Measurements from ENCODE around the gene RAB29. TPM values are rescaled to one million over a fixed set of nuclear protein-coding genes. Genes with fewer than 3 reads are reported as not detected.

Gene RAB29
- polyA plus RNA-seq, 12 donors: 3.1 to 130 (median 3.5) TPM

GRCh38 chr1:205766570-205766969 lies 8.7 kb downstream of the RAB29 start:
- DNase-seq: no peak

- DNase-seq: no peak
Measured at GRCh38 chr1:205766038-205766437, 9.2 kb downstream of the RAB29 start.

DNA sequence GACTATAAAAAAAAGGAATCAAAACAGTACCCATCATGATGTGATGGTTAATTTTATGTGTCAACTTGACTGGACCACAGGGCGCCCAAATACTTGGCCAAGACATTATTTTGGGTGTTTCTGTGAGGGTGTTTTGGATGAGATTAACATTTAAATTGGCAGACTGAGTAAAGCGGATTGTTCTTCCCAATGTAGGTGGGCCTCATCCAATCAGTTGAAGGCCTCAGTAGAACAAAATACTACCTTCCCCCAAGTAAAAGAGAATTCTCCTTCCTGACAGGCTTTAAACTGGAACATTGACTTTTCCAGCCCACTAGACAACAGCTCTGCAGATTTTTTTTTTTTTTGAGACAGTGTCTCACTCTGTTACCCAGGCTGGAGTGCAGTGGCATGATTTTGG lies 10.7 kb downstream of the RAB29 start:
- no peak for DNase-seq

DNA sequence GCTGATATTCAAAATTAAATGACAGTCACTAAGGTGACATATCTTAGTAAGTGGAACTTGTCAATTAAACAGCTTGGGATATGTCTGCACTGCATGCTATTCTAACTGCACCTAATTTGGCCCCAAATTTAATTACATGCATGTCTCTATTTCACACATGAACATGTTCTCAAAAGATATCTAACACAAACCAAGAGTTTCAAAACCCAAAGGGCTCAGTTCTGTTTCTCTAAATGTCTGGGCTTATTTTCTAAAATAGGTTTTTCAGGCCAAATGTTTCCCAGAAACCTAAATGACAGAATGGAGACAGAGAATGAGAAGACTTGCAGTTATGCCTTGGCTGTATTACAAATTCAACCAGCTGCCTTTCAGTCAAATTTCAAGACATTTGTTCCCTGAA lies 11.3 kb downstream of the RAB29 start:
- no peak for DNase-seq

DNA sequence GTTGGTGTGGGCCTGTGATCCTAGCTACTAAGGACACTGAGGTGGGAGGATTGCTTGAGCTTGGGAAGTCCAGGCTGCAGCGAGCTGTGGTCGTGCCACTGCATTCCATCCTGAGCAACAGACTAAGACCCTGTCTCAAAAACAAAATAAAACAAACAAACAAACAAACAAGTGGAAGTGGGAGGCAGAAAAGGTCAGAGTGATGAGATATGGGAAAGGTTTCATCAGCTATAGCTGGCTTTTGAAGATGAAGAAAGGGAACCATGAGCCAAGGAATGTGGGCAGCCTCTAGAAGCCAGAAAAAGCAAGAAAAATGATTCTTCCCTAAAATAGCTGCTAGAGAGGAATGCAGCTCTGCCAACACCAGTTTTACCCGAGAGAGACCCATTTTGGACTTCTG lies 14.7 kb downstream of the RAB29 start:
- DNase-seq: no peak

DNA sequence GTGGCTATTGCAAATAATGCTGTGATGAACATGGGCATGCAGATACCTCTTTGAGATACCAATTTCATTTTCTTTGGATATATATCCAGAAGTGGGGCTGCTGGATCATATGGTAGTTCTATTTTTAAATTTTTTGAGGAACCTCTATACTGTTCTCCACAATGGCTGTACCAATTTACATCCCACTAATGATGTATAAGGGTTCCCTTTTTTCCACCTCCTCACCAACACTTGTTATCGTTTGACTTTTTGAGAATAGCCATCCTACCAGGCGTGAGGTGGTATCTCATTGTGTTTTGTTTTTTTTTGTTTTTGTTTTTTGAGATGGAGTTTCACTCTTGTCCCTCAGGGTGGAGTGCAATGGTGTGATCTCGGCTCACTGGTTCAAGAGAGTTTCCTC lies 18.7 kb downstream of the RAB29 start:
- DNase-seq: no peak

GRCh38 chr1:205754857-205755256 lies 20.4 kb downstream of the RAB29 start:
- no peak for DNase-seq

- no peak for DNase-seq
Measured at GRCh38 chr1:205751036-205751651, 24.1 kb downstream of the RAB29 start.

- DNase-seq: peak; percentile 98
Measured at GRCh38 chr1:205750138-205751035, 24.9 kb downstream of the RAB29 start, which contains the start of gene NUCKS1. NUCKS1 (minus strand) TSS chr1:205750182; CDS start chr1:205749973, 209 bp downstream.

- DNase-seq: peak; percentile 94
Measured at GRCh38 chr1:205749234-205750137, 25.8 kb downstream of the RAB29 start.

DNA sequence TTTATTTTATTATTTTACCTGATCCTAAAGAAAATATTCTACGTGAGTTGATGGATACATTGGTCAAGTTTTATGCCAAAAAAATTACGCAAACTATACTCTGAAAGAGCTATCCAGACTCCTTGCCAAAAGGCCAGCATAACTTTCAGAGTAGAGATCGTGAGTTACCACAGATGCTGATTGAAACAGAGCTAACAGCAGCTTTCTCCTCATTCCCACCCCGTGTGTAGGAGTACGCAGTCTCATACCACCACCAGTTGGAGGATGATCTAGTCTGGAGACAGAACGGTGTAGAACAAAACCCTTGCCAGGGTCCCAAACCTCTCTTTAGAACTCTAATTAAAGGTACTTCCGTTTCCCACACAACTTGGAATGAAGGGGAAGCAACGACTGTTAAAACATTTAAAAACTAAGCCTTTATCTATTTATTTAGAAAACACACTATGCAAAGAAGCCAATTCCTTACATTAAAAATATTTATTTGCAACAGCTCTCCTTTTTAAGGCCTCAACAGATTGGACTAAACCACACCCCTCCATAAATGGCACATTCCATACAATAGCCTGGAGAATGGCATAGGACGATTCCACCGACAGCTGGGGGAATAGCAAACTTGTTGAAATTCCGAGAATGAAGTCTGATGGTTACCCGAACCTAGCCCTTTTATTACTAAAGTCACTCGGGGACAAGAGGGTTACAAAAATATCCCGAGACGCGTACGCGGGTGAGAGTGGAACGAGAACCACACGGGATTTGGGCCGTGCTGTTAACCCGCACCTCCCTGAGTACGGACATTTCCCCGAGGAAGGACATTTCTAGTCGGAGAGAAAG lies 26.7 kb downstream of the RAB29 start:
- DNase-seq: peak; percentile 57

DNA sequence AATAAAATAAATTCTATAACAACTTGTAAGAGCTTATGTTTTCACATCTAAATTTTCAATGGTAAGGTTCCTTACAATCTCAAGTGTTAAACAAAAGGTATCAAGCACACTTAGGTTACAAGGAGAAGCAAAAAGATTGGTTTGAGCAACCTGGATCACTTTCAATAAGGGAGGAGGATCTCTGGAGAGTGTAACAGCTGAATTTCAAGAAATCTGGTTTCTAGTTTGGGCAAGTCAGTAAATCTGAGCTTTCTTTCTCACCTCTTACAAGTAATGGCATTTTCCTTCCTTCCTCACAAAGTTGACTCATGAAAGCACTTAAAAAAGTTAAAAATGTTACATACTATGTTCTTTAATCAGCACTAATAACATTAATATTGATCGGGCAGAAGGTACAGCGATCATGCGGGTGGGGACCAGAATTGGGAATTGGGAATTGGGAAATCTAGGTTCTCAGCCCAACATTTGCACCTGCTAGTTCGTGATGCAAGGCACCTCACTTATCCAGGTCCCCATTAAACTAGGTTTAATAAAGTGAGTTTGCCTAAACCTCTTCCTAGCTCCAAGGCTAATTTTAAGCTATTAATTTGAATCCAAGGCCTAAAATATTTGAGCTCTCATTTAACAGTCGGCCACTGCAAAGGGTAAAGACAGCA lies 28.4 kb downstream of the RAB29 start:
- no peak for DNase-seq

DNA sequence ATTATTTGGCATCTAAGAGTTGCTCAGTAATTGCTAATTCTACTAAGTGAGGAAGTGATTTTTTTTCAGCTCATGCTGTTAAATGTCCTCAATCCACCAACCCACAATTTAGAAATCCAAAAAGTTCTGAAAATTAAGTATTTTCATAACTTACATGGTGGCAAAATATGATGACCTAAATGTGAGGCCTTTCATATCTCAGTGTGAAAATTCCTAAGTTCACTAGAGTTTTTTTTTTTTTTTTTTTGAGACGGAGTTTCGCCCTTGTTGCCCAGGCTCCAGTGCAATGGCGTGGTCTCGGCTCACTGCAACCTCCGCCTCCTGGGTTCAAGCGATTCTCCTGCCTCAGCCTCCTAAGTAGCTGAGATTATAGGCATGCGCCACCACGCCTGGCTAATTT lies 30.9 kb downstream of the RAB29 start:
- DNase-seq: no peak

GRCh38 chr1:205743977-205744376 lies 31.3 kb downstream of the RAB29 start:
- DNase-seq: no peak

GRCh38 chr1:205741681-205742080 lies 33.6 kb downstream of the RAB29 start:
- no peak for DNase-seq

GRCh38 chr1:205739348-205740160 lies 35.7 kb downstream of the RAB29 start:
- no peak for DNase-seq

DNA sequence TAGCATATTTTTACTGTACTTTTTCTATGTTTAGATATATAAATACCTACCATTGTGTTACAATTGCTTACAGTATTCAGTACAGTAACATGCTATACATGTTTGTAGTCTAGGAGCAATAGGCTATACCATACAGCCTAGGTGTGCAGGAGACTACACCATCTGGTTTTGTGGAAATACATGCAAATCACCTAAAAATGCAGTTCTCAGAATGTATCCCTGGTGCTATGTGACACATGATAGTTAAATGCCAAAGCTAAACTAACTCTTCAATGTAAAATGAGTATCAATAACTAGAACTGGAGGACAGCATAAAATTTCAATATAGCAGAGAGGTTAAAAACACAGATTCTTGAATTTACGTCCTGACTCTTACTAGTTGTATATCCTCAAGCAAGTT lies 40.1 kb downstream of the RAB29 start:
- DNase-seq: no peak

- DNase-seq: no peak
Measured at GRCh38 chr1:205733438-205734175, 41.7 kb downstream of the RAB29 start.

Data from muscle of arm (tissue), 12 donors.